GM19468 (cell line): ENCODE results near the gene HNRNPF.
"Not testable (repeated sequence)": the region's sequence is repeated elsewhere in the genome, so short reads cannot be mapped to it uniquely, and the experiment has no call there.

ENCODE experiments used
- ATAC-seq: cut with Tn5 transposase; IDR thresholded peaks from one replicate; pipeline ENCODE4 v1.9.1; 2021; ENCODE audit warnings: mild to moderate bottlenecking, moderate library complexity, moderate number of reproducible peaks; ENCODE audit not compliant: unreplicated experiment; ENCODE audit errors: extremely low read depth

The HNRNPF gene, protein sequence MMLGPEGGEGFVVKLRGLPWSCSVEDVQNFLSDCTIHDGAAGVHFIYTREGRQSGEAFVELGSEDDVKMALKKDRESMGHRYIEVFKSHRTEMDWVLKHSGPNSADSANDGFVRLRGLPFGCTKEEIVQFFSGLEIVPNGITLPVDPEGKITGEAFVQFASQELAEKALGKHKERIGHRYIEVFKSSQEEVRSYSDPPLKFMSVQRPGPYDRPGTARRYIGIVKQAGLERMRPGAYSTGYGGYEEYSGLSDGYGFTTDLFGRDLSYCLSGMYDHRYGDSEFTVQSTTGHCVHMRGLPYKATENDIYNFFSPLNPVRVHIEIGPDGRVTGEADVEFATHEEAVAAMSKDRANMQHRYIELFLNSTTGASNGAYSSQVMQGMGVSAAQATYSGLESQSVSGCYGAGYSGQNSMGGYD

DNA sequence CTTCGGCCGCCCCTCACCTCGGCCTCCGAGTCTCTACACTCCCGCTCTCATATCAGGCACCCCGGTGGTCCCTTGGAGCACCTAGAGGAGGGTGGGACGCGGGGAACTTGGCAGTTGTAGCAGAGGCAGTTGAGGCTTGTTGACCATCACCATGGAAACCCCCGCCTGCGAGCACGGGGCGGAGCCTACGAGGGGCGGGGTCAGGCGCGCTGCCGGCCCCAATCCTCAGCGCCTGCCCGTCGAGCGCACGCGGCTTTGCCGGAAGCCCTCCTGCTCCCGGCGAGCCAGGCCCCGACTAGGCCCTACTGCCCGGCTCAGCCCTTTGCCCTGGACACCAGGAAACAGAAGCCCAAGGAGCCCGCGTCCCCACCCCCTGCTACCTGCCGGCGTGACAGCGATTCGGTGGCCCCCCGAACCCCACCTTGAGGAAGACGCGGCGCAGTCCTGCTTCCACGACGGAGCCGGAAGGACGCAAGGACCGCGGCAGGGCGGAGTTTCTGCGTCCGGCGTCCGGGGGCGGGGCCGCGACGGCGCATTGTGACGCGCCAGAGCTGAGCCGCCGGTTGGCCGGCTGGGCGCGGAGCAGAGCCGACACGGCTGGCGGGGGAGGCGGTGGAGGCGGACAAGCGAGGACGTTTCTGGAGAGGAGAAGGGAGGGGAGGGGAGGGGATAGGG is at the start of gene HNRNPF:
Gene HNRNPF (minus strand): TSS at position 477 of the 675 bp plus-strand sequence. CDS start 21,302 bp downstream, outside the sequence.
- peak; percentile 66 for ATAC-seq

DNA sequence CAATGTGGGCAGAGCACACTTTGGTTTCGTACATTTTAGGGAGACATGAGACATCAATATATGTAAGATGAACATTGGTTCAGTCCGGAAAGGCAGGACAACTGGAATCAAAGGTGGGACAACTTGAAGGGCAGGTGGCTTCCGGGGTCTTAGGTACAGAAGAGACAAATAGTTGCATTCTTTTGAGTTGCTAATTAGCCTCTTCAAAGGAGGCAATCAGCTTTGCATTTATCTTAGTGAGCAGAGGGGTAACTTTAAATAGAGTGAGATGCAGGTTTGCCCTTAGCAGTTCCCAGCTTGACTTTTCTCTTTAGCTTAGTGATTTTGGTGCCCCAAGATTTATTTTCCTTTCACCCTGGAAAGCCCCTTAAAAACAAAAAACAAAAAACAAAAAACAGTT is 49.2 kb upstream of the HNRNPF start:
- no peak for ATAC-seq

DNA sequence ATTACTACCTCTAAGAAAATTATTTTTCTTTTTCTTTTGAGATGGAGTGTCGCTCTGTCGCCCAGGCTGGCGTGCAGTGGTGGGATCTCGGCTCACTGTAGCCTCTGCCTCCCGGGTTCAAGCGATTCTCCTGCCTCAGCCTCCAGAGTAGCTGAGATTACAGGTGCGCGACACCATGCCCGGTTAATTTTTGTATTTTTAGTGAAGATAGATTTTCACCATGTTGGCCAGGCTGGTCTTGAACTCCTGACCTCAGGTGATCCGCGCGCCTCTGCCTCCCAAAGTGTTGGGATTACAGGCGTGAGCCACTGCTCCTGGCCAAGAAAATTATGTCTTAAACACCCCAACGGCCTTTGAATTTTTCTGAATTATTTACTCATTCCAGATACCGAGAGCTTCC is 47.6 kb upstream of the HNRNPF start:
- ATAC-seq: not testable (repeated sequence)

DNA sequence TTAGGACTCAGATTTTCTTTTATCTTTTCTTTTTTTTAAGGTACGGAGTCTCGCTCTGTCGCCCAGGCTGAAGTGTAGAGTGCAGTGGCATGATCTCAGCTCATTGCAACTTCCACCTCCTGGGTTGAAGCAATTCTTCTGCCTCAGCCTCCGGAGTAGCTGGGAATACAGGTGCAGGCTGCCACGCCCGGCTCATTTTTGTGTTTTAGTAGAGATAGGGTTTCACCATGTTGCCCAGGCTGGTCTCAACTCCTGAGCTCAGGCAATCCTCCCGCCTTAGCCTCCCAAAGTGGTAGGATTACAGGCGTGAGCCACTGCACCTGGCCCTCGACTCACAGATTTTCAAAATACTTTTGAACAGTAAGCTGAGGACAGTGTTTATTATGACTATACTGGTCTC is 45.0 kb upstream of the HNRNPF start:
- not testable (repeated sequence) for ATAC-seq

DNA sequence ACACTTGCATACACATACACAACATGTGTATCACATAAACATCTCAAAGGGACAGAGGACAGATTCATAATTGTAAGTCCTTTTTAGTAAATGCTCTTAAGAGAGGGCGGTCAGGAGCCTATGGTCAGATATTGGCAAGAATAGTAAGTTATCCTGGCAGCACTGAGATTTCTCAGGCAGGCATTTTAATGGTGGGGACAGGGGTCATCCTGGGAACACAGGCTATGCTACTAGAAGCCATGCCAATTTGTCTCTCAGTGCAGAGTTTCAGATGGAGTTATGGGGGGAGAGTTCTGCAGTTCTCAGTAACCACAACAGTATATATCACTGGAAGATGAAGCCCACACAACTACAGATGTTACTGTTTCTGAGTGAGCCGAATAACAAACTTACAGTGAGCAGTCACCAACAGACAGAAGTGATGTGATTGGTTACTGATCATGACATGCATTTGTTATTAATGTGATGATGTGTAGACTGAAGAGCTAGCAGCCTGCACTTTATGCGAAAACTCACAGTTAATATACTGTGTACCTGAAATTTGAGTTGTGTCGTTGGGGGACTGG is 44.4 kb upstream of the HNRNPF start:
- no peak for ATAC-seq

DNA sequence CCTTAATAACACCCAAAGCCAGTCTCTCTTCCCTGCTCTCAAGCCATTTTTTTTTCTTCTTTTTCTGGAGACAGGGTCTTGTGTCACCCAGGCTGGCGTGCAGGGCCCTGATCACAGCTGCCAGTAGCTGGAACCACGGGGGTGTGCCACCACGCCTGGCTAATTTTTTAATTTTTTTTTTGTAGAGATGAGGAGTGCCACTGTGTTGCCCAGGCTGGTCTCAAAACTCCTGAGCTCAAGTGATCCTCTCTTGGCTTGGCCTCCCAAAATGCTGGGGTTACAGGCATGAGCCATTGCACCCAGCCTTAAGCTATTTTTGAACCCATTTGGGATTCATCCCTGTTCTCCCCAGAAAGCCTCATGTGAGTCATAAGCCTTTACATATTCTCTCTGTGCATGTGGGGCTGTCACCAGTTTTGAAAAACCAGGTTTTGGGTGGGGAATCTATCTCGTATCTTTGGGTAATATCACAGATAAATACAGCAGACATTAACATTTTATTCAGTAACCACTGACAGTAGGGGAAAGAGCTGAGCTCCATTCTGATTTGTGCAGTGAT is 43.4 kb upstream of the HNRNPF start:
- ATAC-seq: no peak

DNA sequence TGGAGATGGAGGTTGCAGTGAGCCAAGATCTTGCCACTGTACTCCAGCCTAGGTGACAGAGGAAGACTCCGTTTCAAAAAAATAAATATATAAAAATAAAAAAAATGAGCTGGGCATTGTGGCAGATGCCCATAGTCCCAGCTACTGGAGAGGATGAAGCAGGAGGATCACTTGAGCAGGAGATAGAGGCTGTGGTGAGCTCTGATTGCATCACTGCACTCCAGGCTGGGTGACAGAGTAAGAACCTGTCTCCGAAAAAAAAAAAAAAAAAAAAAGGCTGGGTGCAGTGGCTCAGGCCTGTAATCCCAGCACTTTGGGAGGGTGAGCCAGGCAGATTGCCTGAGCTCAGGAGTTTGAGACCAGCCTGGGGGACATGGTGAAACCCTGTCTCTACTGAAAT is 39.8 kb upstream of the HNRNPF start:
- no peak for ATAC-seq

DNA sequence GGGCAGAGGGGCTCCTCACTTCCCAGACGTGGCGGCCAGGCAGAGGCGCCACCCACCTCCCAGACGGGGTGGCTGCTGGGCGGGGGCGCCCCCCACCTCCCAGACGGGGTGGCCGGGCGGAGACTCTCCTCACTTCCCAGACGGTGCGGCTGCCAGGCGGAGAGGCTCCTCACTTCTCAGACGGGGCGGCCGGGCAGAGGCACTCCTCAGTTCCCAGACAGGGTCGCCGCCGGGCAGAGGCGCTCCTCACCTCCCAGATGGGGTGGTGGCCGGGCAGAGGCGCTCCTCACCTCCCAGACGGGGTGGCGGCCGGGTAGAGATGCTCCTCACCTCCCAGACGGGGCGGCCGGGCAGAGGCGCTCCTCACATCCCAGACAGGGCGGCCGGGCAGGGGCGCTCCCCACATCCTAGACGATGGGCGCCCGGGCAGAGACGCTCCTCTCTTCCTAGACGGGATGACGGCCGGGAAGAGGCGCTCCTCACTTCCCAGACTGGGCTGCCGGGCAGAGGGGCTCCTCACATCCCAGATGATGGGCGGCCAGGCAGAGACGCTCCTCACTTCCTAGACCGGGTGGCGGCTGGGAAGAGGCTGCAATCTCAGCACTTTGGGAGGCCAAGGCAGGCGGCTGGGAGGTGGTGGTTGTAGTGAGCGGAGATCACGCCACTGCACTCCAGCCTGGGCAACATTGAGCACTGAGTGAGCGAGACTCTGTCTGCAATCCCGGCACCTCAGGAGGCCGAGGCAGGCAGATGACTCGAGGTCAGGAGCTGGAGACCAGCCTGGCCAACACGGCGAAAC is 37.4 kb upstream of the HNRNPF start:
- not testable (repeated sequence) for ATAC-seq

DNA sequence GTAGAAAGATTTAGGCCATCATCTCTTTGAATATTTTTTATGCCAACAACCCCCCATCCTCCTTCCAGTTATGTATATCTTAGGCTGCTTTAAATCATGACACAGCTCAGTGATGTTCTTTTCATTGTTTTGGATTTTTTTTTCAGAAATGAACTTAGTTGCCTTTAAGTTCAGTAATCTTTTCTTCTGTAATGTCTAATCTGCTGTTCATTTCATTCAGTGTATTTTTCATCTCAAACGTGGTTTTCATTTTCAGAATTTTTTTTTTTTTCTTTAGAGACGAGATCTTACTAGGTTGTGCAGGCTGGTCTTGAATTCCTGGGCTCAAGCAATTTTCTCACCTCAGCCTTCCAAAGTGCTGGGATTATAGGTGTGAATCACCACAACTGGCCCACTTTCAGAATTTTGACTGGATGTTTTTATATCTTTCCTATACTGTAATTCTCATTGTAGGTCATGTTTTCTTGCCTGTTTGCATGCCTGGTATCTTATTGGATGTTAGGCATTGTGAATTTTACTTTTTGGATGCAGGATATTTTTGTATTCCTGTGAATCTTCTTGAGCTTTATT is 36.0 kb upstream of the HNRNPF start:
- ATAC-seq: no peak

DNA sequence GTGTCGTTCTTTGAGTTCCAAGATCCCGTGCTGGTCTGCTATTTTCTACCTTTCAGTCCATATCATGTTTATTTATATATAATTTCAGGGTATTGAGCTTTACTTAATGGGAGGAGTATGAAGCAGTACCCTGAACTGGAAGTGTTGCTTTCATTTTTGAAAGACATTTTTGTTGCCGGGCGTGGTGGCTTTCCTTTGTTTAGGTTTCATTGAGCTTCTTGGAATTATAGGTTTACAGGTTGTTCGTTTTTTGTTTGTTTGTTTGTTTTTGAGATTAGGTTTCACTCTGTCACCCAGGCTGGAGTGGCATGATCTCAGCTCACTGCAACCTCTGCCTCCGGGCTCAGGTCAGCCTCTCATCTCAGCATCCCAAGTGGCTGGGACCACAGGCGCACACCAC is 35.3 kb upstream of the HNRNPF start:
- no peak for ATAC-seq

DNA sequence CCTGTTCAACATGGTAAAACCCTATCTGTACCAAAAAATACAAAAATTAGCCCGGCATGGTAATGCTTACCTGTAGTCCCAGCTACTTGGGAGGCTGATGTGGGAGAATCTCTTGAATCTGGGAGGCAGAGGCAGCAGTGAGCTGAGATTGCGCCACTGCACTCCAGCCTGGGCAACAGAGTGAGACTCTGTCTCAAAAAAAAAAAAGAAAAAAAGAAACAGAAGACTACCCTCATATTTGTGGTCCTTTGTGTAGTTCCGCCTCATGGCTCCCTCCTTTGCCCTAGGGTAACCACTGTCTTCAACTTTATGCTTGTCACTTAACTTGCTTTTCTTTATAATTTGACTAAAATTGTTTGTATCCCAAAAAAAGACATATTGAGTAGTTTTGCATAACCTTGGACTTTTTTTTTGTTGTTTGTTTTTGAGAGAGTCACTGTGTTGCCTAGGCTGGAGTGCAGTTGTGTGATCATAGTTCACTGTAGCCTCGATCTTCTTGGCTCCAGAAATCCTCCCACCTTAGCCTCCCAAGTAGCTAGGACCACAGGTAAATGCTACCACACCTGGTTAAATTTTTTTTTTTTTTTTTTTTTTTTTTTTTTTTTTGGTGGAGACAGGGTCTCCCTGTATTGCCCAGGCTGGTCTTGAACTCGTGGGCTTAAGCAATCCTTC is 31.6 kb upstream of the HNRNPF start:
- no peak for ATAC-seq

DNA sequence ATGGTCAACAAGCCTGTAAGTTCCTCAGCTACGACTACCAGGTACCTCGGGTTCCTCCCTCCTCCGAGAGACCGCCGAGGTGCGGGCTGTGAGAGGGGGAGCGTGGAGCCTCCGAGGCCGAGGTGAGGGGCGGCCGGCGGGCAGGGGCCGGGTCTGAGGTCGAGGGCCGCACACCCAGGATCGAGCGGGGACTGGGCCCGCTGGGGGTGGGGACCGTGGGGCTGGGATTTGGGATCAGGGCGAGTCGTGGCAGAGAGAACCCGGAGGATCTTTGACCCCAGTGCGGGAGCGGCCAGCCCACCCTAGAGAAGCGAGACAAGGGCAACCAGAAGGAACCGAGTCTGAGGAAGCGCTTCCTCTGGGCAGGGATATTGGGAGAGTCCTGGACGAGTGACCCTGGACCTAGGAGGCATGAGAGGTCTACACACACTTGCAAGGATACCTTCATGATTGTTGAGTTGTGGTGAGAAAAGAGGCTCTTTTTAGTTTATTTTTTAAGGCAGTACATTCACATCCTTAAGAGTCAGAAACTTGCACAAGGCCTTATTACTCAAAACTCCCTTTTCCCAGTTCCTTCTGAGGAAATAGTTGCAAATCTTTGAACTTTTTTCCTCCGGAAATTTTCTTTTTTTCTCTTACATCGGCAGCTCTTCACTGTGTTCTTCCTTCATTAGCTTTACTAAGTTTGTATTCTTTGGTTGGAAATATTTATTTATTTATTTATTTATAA is 28.3 kb upstream of the HNRNPF start:
- no peak for ATAC-seq

DNA sequence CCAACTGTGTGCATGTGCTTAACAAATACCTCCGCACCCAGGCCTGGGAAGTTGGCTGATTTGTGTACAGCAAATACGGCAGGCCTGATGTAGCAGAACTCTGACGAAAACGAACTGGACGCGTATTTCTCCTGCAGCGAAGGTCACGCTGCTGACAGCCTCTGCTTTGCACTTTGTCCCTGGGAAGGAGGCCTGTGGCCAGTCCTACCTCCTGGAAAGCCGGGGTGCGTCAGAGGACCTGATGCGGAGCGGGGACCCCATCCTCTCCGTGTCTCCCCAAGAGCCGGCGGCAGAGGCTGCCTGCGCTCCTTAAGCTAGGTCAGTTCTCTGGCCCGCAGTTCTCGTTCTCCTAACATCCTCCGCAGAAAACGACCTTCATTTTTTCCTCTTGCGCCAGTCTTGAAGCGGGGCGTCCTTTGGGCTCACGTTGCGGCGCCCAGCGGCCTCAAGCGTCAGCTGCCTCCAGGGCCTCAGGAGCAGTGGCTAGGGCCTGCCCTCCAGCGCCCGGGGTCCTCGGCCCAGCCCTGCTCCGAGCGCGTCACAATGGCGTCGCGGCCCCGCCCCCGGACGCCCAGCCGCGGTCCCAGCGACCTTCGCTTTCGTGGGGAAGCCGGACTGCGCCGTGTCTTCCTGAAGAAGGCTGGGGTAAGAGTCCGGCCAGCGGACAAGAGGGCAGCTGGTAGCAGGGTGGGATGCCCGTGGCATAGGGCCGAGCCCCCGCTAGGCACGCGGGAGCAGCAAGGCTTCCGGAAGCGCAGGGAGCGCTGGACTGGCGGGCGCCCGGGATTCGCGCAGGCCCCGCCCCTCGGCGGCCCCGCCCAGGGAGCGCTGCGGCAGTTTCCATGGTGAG is 27.5 kb upstream of the HNRNPF start, which contains the start of gene ZNF487:
Gene ZNF487 (plus strand): TSS at position 821 of the 850 bp plus-strand sequence. CDS start 38,703 bp downstream, outside the sequence.
- ATAC-seq: peak; percentile 97

DNA sequence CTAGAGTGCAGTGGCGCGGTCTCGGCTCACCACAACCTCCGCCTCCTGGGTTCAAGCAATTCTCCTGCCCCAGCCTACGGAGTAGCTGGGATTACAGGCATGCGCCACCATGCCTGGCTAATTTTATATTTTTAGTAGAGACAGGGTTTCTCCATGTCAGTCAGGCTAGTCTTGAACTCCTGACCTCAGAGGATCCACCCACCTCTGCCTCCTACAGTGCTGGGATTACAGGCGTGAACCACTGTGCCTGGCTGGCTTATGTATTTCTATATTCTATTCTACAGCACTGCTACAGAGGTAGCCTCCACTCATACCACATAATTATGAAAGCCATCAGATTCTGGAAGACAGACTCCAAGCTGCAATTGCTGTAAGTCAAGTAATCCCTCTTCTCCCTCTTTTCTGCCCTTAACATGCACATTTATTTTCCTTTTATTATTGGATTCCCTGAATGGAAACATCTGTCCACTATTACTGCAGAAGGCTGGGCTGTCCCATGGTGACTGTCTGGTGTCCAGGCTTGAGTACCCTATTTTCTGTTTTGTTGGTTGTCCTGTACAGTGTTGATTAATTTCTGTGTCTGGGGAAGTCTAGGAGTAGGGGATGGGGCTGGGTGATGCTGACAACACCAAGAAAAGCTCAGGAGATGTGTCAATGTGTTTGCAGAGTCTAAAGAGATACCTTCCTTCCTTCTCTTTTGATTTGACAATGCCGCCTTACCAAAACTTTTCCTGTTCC is 22.1 kb upstream of the HNRNPF start:
- no peak for ATAC-seq

DNA sequence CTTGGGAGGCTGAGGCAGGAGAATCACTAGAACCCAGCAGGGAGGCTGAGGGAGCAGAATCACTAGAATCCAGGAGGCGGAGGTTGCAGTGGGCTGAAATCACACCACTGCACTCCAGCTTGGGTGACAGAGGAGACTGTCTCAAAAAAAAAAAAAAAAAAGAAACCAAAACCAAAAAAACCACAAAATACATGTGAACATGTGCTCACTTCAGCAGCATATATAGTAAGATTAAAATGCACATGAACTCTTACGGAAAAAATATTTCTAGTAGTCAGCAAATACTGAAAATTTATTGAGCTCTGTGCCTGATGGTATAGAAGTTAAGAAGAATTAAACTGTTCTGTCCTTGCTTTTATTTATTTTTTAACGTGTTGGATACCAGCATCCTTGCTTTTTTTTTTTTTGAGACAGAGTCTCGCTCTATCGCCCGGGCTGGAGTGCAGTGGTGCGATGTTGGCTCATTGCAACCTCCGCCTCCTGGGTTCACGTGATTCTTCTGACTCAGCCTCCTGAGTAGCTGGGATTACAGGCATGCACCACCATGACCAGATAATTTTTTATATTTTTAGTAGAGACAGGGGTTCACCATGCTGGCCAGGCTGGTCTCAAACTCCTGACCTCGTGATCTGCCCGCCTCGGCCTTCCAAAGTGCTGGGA is 18.3 kb upstream of the HNRNPF start:
- ATAC-seq: peak; percentile 69

DNA sequence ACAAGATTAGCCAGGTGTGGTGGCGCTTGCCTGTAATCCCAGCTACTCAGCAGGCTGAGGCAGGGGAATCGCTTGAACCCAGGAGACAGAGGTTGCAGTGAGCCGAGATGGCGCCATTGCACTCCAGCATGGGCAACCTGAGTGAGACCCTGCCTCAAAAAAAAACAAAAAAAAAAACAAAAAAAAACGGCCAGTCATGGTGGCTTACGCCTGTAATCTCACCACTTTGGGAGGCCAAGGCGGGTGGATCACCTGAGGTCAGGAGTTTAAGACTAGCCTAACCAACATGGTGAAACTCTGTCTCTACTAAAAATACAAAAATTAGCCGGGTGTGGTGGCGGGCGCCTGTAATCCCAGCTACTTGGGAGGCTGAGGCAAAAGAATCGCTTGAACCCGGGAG is 17.5 kb upstream of the HNRNPF start:
- ATAC-seq: not testable (repeated sequence)
